Neural crest cell (in vitro differentiated cells): ENCODE data around the gene SV2A. TPM values are rescaled to one million over a fixed set of nuclear protein-coding genes. Genes with fewer than 3 reads are reported as not detected.

Experiments
- DNase-seq: peaks from one replicate; pipeline ENCODE4 v3.0.0; 2021; ENCODE audit warnings: low read depth, mixed read lengths, low spot score
- H3K27ac Mint-ChIP-seq: one replicate; pipeline ENCODE4 v1.8.0; 2021; ENCODE audit warnings: mild to moderate bottlenecking, mixed read lengths; ENCODE audit not compliant: unreplicated experiment
- H3K27me3 Mint-ChIP-seq: 2 replicates; pipeline ENCODE4 v1.8.0; 2021; ENCODE audit warnings: low read depth, mild to moderate bottlenecking, mixed read lengths
- H3K36me3 Mint-ChIP-seq: 2 replicates; pipeline ENCODE4 v1.8.0; 2021; ENCODE audit warnings: low read depth, mild to moderate bottlenecking, mixed read lengths
- H3K4me1 Mint-ChIP-seq: 2 replicates; pipeline ENCODE4 v1.8.0; 2021; ENCODE audit warnings: mixed read lengths
- H3K4me3 Mint-ChIP-seq: one replicate; pipeline ENCODE4 v1.8.0; 2021; ENCODE audit warnings: mild to moderate bottlenecking, mixed read lengths
- H3K9me3 Mint-ChIP-seq: 2 replicates; pipeline ENCODE4 v1.8.0; 2021; ENCODE audit warnings: mixed read lengths
- CTCF ChIP-seq: fragments of 200-600 bp; sonication (generic); conservative IDR thresholded peaks from 2 replicates; pipeline ENCODE4 v1.5.0; 2021; ENCODE audit warnings: antibody characterized with exemption, mild to moderate bottlenecking
- total RNA-seq: library from RNA; stranded (reverse); gene quantifications from 2 replicates; pipeline ENCODE4 v1.2.1, GENCODE V29; 2021

The SV2A gene
- total RNA-seq, 1 donor from 2014 or later = 49.5 TPM

- TF ChIP-seq CTCF = no peak
- no peak for DNase-seq
- peaks cover 34% of the 10 kb centered on the region for H3K4me1 Mint-ChIP-seq
- H3K36me3 Mint-ChIP-seq = peaks cover 25% of the 10 kb centered on the region
- peak overlapping the region; percentile 77 for H3K4me3 Mint-ChIP-seq
- no peak overlapping the region for H3K27ac Mint-ChIP-seq
- no peaks in the 10 kb centered on the region for H3K9me3 Mint-ChIP-seq
- no peaks in the 10 kb centered on the region for H3K27me3 Mint-ChIP-seq
These were observed 7.7 kb upstream of the SV2A start for GRCh38 chr1:149925345-149925744.

- DNase-seq = no peak
- TF ChIP-seq CTCF = no peak
- H3K36me3 Mint-ChIP-seq = peaks cover 25% of the 10 kb centered on the region
- no peaks in the 10 kb centered on the region for H3K9me3 Mint-ChIP-seq
- peaks cover 35% of the 10 kb centered on the region for H3K4me1 Mint-ChIP-seq
- no peak overlapping the region for H3K27ac Mint-ChIP-seq
- peak overlapping the region; percentile 76 for H3K4me3 Mint-ChIP-seq
- no peaks in the 10 kb centered on the region for H3K27me3 Mint-ChIP-seq
These were observed 6.0 kb upstream of the SV2A start for GRCh38 chr1:149923626-149924025.

GRCh38 chr1:149916898-149917252, 769 bp downstream of the SV2A start:
- no peaks in the 10 kb centered on the region for H3K27me3 Mint-ChIP-seq
- no peaks in the 10 kb centered on the region for H3K9me3 Mint-ChIP-seq
- TF ChIP-seq CTCF = no peak
- peaks cover 35% of the 10 kb centered on the region for H3K4me1 Mint-ChIP-seq
- peak overlapping the region; percentile 86 for H3K4me3 Mint-ChIP-seq
- DNase-seq = no peak
- H3K36me3 Mint-ChIP-seq = peaks cover 9% of the 10 kb centered on the region
- H3K27ac Mint-ChIP-seq = no peak overlapping the region

- Mint-ChIP-seq H3K4me3 (peak overlapping the region; percentile 86), H3K27me3 (no peaks in the 10 kb centered on the region), H3K9me3 (no peaks in the 10 kb centered on the region), H3K27ac (peak overlapping the region; percentile 16), H3K36me3 (peaks cover 14% of the 10 kb centered on the region), H3K4me1 (peaks cover 35% of the 10 kb centered on the region)
- no peak for DNase-seq
- TF ChIP-seq CTCF = no peak
These were observed 1.3 kb downstream of the SV2A start for GRCh38 chr1:149916193-149916897.

- Mint-ChIP-seq H3K9me3 (no peaks in the 10 kb centered on the region), H3K4me1 (peaks cover 35% of the 10 kb centered on the region), H3K27ac (peak overlapping the region; percentile 30), H3K4me3 (peak overlapping the region; percentile 86), H3K27me3 (no peaks in the 10 kb centered on the region), H3K36me3 (peaks cover 19% of the 10 kb centered on the region)
- no peak for DNase-seq
- no peak for TF ChIP-seq CTCF
These were observed 2.0 kb downstream of the SV2A start for GRCh38 chr1:149915429-149916192.
